HS-5 (cell line): ENCODE results near the gene FUT3.
"Not testable (repeated sequence)": the region's sequence is repeated elsewhere in the genome, so short reads cannot be mapped to it uniquely, and the experiment has no call there.

Experiments
- DNase-seq: peaks from one replicate; pipeline ENCODE4 v3.0.0-alpha.2; 2012; ENCODE audit warnings: low read depth

FUT3 gene

GRCh38 chr19:5851302-5851701 is at the start of gene FUT3:
TSS of gene FUT3 (minus strand) at chr19:5851449.
- DNase-seq, result no peak

GRCh38 chr19:5900976-5901375 is 49.7 kb upstream of the FUT3 start:
- DNase-seq, result no peak

GRCh38 chr19:5899728-5900526 is 48.7 kb upstream of the FUT3 start:
- no peak for DNase-seq

GRCh38 chr19:5897189-5897969 is 46.1 kb upstream of the FUT3 start:
- no peak for DNase-seq

GRCh38 chr19:5896365-5897076 is 45.3 kb upstream of the FUT3 start:
- DNase-seq, result no peak

- DNase-seq, result no peak
These were observed 44.6 kb upstream of the FUT3 start for GRCh38 chr19:5895890-5896289.

GRCh38 chr19:5895409-5895808 is 44.2 kb upstream of the FUT3 start:
- no peak for DNase-seq

GRCh38 chr19:5894704-5895349 is 43.6 kb upstream of the FUT3 start:
- DNase-seq, result no peak

GRCh38 chr19:5893907-5894703 is 42.9 kb upstream of the FUT3 start:
- no peak for DNase-seq

GRCh38 chr19:5893296-5893903 is 42.2 kb upstream of the FUT3 start:
- no peak for DNase-seq

GRCh38 chr19:5892772-5893275 is 41.6 kb upstream of the FUT3 start:
- no peak for DNase-seq

GRCh38 chr19:5891938-5892771 is 40.9 kb upstream of the FUT3 start:
- no peak for DNase-seq

GRCh38 chr19:5891572-5891937 is 40.3 kb upstream of the FUT3 start:
- no peak for DNase-seq

GRCh38 chr19:5890099-5890498 is 38.9 kb upstream of the FUT3 start:
- no peak for DNase-seq

- DNase-seq, result no peak
These were observed 38.2 kb upstream of the FUT3 start for GRCh38 chr19:5889288-5889971.

- DNase-seq, result not testable (repeated sequence)
These were observed 33.0 kb upstream of the FUT3 start for GRCh38 chr19:5884065-5884811.

- not testable (repeated sequence) for DNase-seq
These were observed 32.1 kb upstream of the FUT3 start for GRCh38 chr19:5883157-5883873.

- no peak for DNase-seq
These were observed 31.2 kb upstream of the FUT3 start for GRCh38 chr19:5882421-5882968.
